Suprapubic skin (tissue), 3 donors: Measurements from ENCODE around the gene PDZRN3.

Experiments used
- EP300 ChIP-seq: sonication (generic); formaldehyde crosslinking; IDR thresholded peaks from one replicate; pipeline ENCODE4 v1.6.1; 2017; ENCODE audit warnings: antibody characterized with exemption
- POLR2A ChIP-seq, 2 donors: fragments of 450-650 bp; IDR thresholded peaks; one replicate each; pipeline ENCODE4 v1.6.1; 2017; ENCODE audit warnings: antibody characterized with exemption in 2 of 2, mild to moderate bottlenecking in 2 of 2, moderate library complexity in 2 of 2
- TF ChIP-seq, protein P1 (sequence below), 2 donors: fragments of 200-600 bp in 1 of 2; fragments of 450-650 bp in 1 of 2; sonication (generic) in 1 of 2; IDR thresholded peaks; one replicate each; pipeline ENCODE4 v1.5.1; 2016 to 2019; ENCODE audit warnings: antibody characterized with exemption in 2 of 2, mild to moderate bottlenecking in 1 of 2, moderate library complexity in 1 of 2

DNA sequence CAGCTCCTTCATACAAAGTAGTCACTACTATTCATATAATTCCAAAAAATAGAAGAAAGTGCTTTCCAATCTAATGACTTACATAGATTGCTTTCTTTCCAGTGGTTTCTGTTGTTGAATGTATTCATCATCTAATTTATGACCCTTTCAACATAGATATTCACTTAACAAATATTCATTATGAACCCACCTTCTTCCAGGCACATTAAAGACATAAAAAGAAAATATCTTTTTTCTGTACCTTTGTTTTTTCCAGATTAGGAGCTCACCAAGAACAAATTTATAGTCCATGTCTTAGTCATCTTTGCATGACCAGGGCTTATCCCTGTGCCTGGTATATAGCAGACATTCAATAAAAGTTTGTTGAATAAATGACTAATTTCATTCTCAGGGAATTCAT is 32.4 kb upstream of the PDZRN3 start:
- TF ChIP-seq, protein P1, sequence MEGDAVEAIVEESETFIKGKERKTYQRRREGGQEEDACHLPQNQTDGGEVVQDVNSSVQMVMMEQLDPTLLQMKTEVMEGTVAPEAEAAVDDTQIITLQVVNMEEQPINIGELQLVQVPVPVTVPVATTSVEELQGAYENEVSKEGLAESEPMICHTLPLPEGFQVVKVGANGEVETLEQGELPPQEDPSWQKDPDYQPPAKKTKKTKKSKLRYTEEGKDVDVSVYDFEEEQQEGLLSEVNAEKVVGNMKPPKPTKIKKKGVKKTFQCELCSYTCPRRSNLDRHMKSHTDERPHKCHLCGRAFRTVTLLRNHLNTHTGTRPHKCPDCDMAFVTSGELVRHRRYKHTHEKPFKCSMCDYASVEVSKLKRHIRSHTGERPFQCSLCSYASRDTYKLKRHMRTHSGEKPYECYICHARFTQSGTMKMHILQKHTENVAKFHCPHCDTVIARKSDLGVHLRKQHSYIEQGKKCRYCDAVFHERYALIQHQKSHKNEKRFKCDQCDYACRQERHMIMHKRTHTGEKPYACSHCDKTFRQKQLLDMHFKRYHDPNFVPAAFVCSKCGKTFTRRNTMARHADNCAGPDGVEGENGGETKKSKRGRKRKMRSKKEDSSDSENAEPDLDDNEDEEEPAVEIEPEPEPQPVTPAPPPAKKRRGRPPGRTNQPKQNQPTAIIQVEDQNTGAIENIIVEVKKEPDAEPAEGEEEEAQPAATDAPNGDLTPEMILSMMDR (IDR thresholded peaks at IDR 0.05): no peak
- TF ChIP-seq EP300 (no peak), POLR2A (IDR thresholded peaks at IDR 0.05) (no peak)
